Activated CD8-positive, alpha-beta memory T cell treated with anti-CD3 and anti-CD28 coated beads, Interleukin-2, amount 50 U/mL, for 1 hour (primary cell): ENCODE results near the gene MSI2.

Source experiments
- DNase-seq: peaks from one replicate; pipeline ENCODE4 v3.0.0-alpha.2; 2020; ENCODE audit errors: extremely low read depth

The MSI2 gene

GRCh38 chr17:57412520-57413096, 156.3 kb downstream of the MSI2 start:
- DNase-seq, result no peak

- no peak for DNase-seq
These were observed 157.7 kb downstream of the MSI2 start for GRCh38 chr17:57413848-57414651.

GRCh38 chr17:57415751-57416207, 159.5 kb downstream of the MSI2 start:
- DNase-seq, result no peak

GRCh38 chr17:57416369-57416768, 160.0 kb downstream of the MSI2 start:
- DNase-seq, result no peak

- DNase-seq, result no peak
These were observed 161.6 kb downstream of the MSI2 start for GRCh38 chr17:57417956-57418355.

GRCh38 chr17:57418463-57419246, 162.3 kb downstream of the MSI2 start:
- DNase-seq, result no peak

- DNase-seq, result no peak
These were observed 163.7 kb downstream of the MSI2 start for GRCh38 chr17:57419940-57420550.

- no peak for DNase-seq
These were observed 164.7 kb downstream of the MSI2 start for GRCh38 chr17:57420734-57421717.

GRCh38 chr17:57422574-57423164, 166.3 kb downstream of the MSI2 start:
- no peak for DNase-seq

- DNase-seq, result no peak
These were observed 167.2 kb downstream of the MSI2 start for GRCh38 chr17:57423541-57423940.

- DNase-seq, result no peak
These were observed 167.9 kb downstream of the MSI2 start for GRCh38 chr17:57424273-57424672.

GRCh38 chr17:57424777-57425188, 168.5 kb downstream of the MSI2 start:
- DNase-seq, result no peak

GRCh38 chr17:57425431-57425830, 169.1 kb downstream of the MSI2 start:
- DNase-seq, result no peak

GRCh38 chr17:57425903-57426880, 169.9 kb downstream of the MSI2 start:
- DNase-seq, result no peak

GRCh38 chr17:57429966-57430365, 173.6 kb downstream of the MSI2 start:
- no peak for DNase-seq

- DNase-seq, result no peak
These were observed 175.1 kb downstream of the MSI2 start for GRCh38 chr17:57431415-57431814.

- no peak for DNase-seq
These were observed 176.4 kb downstream of the MSI2 start for GRCh38 chr17:57432507-57433277.

- DNase-seq, result no peak
These were observed 177.1 kb downstream of the MSI2 start for GRCh38 chr17:57433452-57433851.

GRCh38 chr17:57434361-57434760, 178.0 kb downstream of the MSI2 start:
- DNase-seq, result no peak
